ENCODE data around the gene NDE1. TPM values are rescaled to one million over a fixed set of nuclear protein-coding genes. Genes with fewer than 3 reads are reported as not detected.

Gene NDE1
- total and polyA plus RNA-seq, 2 of the 8 experiments (the other 6 are each of a cell fraction or from before 2014, with no cell fraction given): 13.3 to 41.3 TPM

DNA sequence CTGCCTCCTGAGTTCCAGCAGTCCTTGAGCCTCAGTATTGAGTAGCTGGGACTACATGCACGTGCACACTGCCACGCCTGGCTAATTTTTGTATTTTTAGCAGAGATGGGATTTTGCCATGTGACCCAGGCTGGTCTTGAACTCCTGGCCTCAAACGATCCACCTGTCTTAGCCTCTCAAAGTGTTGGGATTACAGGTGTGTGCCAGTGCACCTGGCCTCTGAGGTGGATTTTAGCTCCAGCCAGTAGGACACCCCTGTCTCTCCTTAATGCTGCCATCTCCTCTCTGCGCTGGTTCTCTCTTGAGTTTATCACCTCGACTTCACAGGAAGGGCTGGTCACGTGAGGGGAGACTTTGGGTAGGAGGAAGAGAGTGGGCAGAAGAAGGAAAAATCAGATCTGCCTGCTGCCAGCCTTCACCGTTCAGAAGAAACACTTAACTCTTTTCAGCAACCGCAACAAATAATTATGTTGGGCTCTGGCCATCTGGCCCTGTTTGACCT, 55.1 kb downstream of the NDE1 start:
- no peaks in the 10 kb centered on the region for H3K27me3 ChIP-seq (replicated peaks in 1 of 4; ENCODE audit: control insufficient read depth in 3 of 4, extremely low read depth in 1 of 4, insufficient read depth in 3 of 4, low read length in 3 of 4)
- no peak overlapping the region for H3K14ac ChIP-seq (ENCODE audit: insufficient read length)
- H4K91ac ChIP-seq (replicated peaks; ENCODE audit: insufficient read length, low read length): no peak overlapping the region
- H4K8ac ChIP-seq (ENCODE audit: extremely low read depth, insufficient read depth, low read length): no peak overlapping the region
- FAIRE-seq (no peak), DNase-seq (ENCODE audit: low read depth in 1 of 2, low spot score in 2 of 2) (no peak)
- no peak overlapping the region for H2BK5ac ChIP-seq (ENCODE audit: low read depth, low read length)
- H3K18ac ChIP-seq (ENCODE audit: extremely low read depth, low read length): no peak overlapping the region
- H2BK15ac ChIP-seq (ENCODE audit: low read length): no peak overlapping the region
- peaks cover 0 to 9% (median 0%) of the 10 kb centered on the region in 4 experiments; a peak in 4 of 8 replicates for H3K36me3 ChIP-seq (ENCODE audit: control insufficient read depth in 2 of 4, insufficient read depth in 4 of 4, low read length in 3 of 4)
- no peak overlapping the region for H3K27ac ChIP-seq (ENCODE audit: low read depth, low read length)
- H3K4me2 ChIP-seq (ENCODE audit: insufficient read depth in 1 of 2, low read depth in 2 of 2, low read length in 2 of 2): no peak overlapping the region
- no peak overlapping the region for H2BK120ac ChIP-seq (replicated peaks; ENCODE audit: low read depth, low read length)
- no peak overlapping the region for H3K4me3 ChIP-seq (ENCODE audit: extremely low read depth in 1 of 4, insufficient read depth in 2 of 4, low read depth in 3 of 4, low read length in 4 of 4)
- H4K5ac ChIP-seq (ENCODE audit: insufficient read length, low read depth, low read length): no peak overlapping the region
- H3K79me2 ChIP-seq (ENCODE audit: control insufficient read depth in 1 of 2, insufficient read depth in 2 of 2, low read length in 2 of 2): no peaks in the 10 kb centered on the region
- ChIA-PET CTCF (ENCODE audit: partially characterized antibody) (interaction anchor here (0.7 to 4.2 kb wide), 12 partner anchors 8 to 112 kb away, joined by 3 to 28 read pairs (median 3); no protein-coding TSS in a partner anchor), POLR2A (ENCODE audit: partially characterized antibody) (no interaction called here)
- H3K4ac ChIP-seq (replicated peaks; ENCODE audit: insufficient read length, low read depth, low read length): no peak overlapping the region
- H3K23me2 ChIP-seq (ENCODE audit: low read depth, low read length): no peaks in the 10 kb centered on the region
- no peak overlapping the region for H3K56ac ChIP-seq (replicated peaks; ENCODE audit: insufficient read length, low read depth, low read length)
- H3K4me1 ChIP-seq (replicated peaks in 1 of 4; ENCODE audit: control insufficient read depth in 3 of 4, insufficient read depth in 4 of 4, low read length in 3 of 4): no peaks in the 10 kb centered on the region; a peak in 1 of 7 replicates
- H3K9me3 ChIP-seq (ENCODE audit: insufficient read depth in 2 of 2, low read depth in 1 of 2, low read length in 1 of 2): no peaks in the 10 kb centered on the region
- no peak overlapping the region for H3K23ac ChIP-seq (ENCODE audit: insufficient read length)
- peaks cover 0 to 2% of the 10 kb centered on the region in 2 experiments for H4K20me1 ChIP-seq (replicated peaks in 1 of 2; ENCODE audit: control insufficient read depth in 1 of 2, insufficient read depth in 2 of 2, low read length in 2 of 2)
- no peaks in the 10 kb centered on the region; the same call in 1 of the 2 replicates for H3K79me1 ChIP-seq (ENCODE audit: low read depth, low read length)
- H2BK20ac ChIP-seq (ENCODE audit: low read length): no peak overlapping the region
- H2AK5ac ChIP-seq (ENCODE audit: low read depth, low read length): no peak overlapping the region
- H2BK12ac ChIP-seq (ENCODE audit: low read depth, low read length): no peak overlapping the region
- H2AFZ ChIP-seq (ENCODE audit: low read length): no peak overlapping the region
- no peak overlapping the region for H3K9ac ChIP-seq (replicated peaks in 1 of 4; ENCODE audit: extremely low read depth in 1 of 4, low read depth in 3 of 4, low read length in 3 of 4)
- 91% methylated on average over 8 of the region's 8 CpGs; no CpG with 5 or more reads in 1 of the 2 experiments for WGBS, 2 experiments (ENCODE audit: extremely low coverage in 1 of 2, insufficient coverage in 1 of 2, insufficient read length in 1 of 2, insufficient replicate concordance in 2 of 2, low coverage in 1 of 2, low lambda C conversion rate in 2 of 2, missing lambda C conversion rate in 1 of 2)
- TF ChIP-seq SP4 (IDR thresholded peaks at IDR 0.05; ENCODE audit: low read length): no peak
- TF ChIP-seq RNF2 (IDR thresholded peaks at IDR 0.05; ENCODE audit: borderline replicate concordance, low read depth, low read length, missing control alignments, poor library complexity, severe bottlenecking): no peak
- no peak for TF ChIP-seq TAF7 (optimal IDR thresholded peaks at IDR 0.05; ENCODE audit: borderline replicate concordance, low read depth, low read length)
- no peak for TF ChIP-seq TAF1 (IDR thresholded peaks at IDR 0.05; ENCODE audit: low read depth, low read length)
- no peak for TF ChIP-seq KDM5A (IDR thresholded peaks at IDR 0.05; ENCODE audit: low read length)
- TF ChIP-seq ASH2L (IDR thresholded peaks at IDR 0.05; ENCODE audit: low read length): no peak
- TF ChIP-seq HDAC2 (IDR thresholded peaks at IDR 0.05; ENCODE audit: borderline replicate concordance in 1 of 2, low read depth in 2 of 2, low read length in 2 of 2): no peak
- TF ChIP-seq, protein P1, sequence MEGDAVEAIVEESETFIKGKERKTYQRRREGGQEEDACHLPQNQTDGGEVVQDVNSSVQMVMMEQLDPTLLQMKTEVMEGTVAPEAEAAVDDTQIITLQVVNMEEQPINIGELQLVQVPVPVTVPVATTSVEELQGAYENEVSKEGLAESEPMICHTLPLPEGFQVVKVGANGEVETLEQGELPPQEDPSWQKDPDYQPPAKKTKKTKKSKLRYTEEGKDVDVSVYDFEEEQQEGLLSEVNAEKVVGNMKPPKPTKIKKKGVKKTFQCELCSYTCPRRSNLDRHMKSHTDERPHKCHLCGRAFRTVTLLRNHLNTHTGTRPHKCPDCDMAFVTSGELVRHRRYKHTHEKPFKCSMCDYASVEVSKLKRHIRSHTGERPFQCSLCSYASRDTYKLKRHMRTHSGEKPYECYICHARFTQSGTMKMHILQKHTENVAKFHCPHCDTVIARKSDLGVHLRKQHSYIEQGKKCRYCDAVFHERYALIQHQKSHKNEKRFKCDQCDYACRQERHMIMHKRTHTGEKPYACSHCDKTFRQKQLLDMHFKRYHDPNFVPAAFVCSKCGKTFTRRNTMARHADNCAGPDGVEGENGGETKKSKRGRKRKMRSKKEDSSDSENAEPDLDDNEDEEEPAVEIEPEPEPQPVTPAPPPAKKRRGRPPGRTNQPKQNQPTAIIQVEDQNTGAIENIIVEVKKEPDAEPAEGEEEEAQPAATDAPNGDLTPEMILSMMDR (IDR thresholded peaks at IDR 0.05; ENCODE audit: control extremely low read depth in 1 of 3, insufficient read depth in 1 of 3, low read depth in 1 of 3, low read length in 3 of 3): no peak
- TF ChIP-seq RFX5 (IDR thresholded peaks at IDR 0.05; ENCODE audit: borderline replicate concordance, low read depth, low read length): no peak

All from H1 (cell line).